Neutrophil (primary cell): Measurements from ENCODE around the gene NCKIPSD.
"Not testable (repeated sequence)": the region's sequence is repeated elsewhere in the genome, so short reads cannot be mapped to it uniquely, and the experiment has no call there.

Experiments used
- H3K27ac ChIP-seq: fragments of 200-600 bp; sonication (generic); 2 replicates; pipeline ENCODE4 v1.5.1; 2016; ENCODE audit warnings: mild to moderate bottlenecking, moderate library complexity
- H3K27me3 ChIP-seq: fragments of 200-600 bp; sonication (generic); 2 replicates; pipeline ENCODE4 v1.6.0; 2016; ENCODE audit warnings: mild to moderate bottlenecking
- H3K36me3 ChIP-seq: fragments of 200-600 bp; sonication (generic); 2 replicates; pipeline ENCODE4 v1.5.1; 2017
- H3K4me1 ChIP-seq, 2 experiments: fragments of 200-600 bp in 1 of 2; sonication (generic) in 1 of 2; 1 replicate in 1 of 2; 2 replicates in 1 of 2; pipeline versions ENCODE4 v1.5.1 to v1.6.1; 2013 to 2016; ENCODE audit warnings: low read depth in 1 of 2, low read length in 1 of 2, mild to moderate bottlenecking in 1 of 2, moderate library complexity in 1 of 2; ENCODE audit not compliant: control insufficient read depth in 1 of 2, insufficient read depth in 1 of 2
- H3K4me3 ChIP-seq, 2 experiments: fragments of 200-600 bp in 1 of 2; sonication (generic) in 1 of 2; 1 replicate in 1 of 2; 2 replicates in 1 of 2; pipeline ENCODE4 v1.5.1; 2013 to 2016; ENCODE audit warnings: low read depth in 1 of 2, low read length in 1 of 2, mild to moderate bottlenecking in 1 of 2, moderate library complexity in 1 of 2
- H3K9me3 ChIP-seq: fragments of 200-600 bp; sonication (generic); 2 replicates; pipeline ENCODE4 v1.5.1; 2016
- TF ChIP-seq, protein P1 (sequence below): fragments of 200-600 bp; sonication (generic); IDR thresholded peaks from 2 replicates; pipeline ENCODE4 v1.5.1; 2016; ENCODE audit warnings: antibody characterized with exemption

The NCKIPSD gene

DNA sequence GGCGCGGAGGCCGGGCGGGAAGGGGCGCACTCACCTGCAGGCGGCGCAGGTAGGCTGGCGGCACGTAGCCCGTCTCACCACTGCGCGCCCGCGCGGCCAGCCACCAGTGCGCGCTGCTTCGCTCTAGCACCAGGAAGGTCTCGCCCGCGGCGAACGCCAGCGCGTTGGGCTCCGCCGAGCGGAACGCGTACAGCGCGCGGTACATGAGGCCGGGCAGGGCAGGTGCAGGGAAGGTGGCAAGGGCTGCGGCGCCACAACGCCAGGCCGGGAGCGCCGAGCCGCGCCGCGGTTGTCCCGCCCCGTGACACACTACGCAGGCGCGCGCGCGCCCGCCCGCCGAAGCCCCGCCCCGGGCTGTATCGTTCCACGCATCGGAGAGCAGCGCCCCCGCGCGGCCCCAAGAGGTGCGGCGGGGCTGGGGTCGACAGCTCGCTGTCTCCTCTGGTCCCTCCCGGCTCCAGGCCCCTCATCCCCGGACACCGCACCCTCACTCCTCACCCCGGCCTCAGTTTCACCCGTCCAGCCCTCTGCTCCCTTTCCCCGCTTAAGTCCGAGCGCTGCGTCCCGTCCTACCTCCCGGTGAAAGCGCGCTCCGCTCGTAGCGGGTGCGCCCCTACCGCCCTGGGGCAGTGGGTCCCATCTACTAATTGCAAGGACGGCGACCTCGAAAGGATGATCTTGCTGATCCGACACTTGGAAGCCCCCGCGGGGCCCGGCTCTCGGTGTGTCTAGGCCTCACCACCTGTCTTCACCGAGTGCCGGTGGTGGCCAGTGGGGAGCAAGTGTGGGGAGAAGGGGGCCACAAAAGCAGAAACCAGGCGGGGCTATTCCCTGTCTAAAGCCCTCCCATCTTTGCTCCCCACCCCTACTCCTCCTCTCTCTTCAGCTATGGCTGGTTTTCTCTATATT lies at the start of gene NCKIPSD:
Gene NCKIPSD, minus strand, starts transcription at position 313 of the 909 bp plus-strand sequence. Its CDS starts 108 bp downstream, at position 205.
- peaks cover 51% of the 10 kb centered on the region for H3K36me3 ChIP-seq
- H3K4me3 ChIP-seq = peak within 1 kb of the TSS; percentile 69 to 98
- peaks cover 14 to 20% of the 10 kb centered on the region in 2 experiments for H3K4me1 ChIP-seq
- TF ChIP-seq, protein P1, sequence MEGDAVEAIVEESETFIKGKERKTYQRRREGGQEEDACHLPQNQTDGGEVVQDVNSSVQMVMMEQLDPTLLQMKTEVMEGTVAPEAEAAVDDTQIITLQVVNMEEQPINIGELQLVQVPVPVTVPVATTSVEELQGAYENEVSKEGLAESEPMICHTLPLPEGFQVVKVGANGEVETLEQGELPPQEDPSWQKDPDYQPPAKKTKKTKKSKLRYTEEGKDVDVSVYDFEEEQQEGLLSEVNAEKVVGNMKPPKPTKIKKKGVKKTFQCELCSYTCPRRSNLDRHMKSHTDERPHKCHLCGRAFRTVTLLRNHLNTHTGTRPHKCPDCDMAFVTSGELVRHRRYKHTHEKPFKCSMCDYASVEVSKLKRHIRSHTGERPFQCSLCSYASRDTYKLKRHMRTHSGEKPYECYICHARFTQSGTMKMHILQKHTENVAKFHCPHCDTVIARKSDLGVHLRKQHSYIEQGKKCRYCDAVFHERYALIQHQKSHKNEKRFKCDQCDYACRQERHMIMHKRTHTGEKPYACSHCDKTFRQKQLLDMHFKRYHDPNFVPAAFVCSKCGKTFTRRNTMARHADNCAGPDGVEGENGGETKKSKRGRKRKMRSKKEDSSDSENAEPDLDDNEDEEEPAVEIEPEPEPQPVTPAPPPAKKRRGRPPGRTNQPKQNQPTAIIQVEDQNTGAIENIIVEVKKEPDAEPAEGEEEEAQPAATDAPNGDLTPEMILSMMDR = peak; percentile 96
- peak within 1 kb of the TSS; percentile 75 for H3K27ac ChIP-seq
- no peaks in the 10 kb centered on the region for H3K27me3 ChIP-seq
- H3K9me3 ChIP-seq = no peaks in the 10 kb centered on the region

DNA sequence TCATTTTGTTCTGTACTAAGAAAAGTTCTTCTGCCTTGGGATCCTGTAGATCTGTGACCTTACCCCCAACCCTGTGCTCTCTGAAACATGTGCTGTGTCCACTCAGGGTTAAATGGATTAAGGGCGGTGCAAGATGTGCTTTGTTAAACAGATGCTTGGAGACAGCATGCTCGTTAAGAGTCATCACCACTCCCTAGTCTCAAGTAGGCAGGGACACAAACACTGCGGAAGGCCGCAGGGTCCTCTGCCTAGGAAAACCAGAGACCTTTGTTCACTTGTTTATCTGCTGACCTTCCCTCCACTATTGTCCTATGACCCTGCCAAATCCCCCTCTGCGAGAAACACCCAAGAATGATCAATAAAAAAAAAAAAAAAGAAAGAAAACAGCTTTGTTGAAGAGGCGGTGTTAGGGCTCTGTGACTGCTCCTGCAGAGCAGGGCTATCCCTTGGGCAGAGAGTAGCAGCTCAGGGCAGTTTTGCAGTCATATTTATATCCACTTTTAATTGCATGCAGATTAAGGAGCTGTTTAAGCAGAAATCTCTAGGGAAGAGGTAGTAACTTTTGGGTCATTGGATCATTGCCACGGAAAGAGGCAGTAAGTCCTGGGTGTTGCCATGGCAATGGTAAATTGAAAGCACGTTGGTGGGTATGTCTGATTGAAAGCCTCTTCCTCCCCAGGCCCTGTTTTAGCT lies 49.5 kb upstream of the NCKIPSD start:
- H3K4me1 ChIP-seq = peaks cover 18 to 23% of the 10 kb centered on the region in 2 experiments
- not testable (repeated sequence) for H3K36me3 ChIP-seq, H3K9me3 ChIP-seq, H3K27me3 ChIP-seq, H3K27ac ChIP-seq, H3K4me3 ChIP-seq

DNA sequence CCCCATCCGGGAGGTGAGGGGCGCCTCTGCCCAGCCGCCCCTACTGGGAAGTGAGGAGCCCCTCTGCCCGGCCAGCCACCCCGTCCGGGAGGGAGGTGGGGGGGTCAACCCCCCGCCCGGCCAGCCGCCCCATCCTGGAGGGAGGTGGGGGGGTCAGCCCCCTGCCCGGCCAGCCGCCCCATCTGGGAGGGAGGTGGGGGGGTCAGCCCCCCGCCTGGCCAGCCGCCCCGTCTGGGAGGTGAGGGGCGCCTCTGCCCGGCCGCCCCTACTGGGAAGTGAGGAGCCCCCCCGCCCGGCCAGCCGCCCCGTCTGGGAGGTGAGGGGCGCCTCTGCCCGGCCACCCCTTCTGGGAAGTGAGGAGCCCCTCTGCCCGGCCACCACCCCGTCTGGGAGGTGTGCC lies 48.8 kb upstream of the NCKIPSD start:
- H3K36me3 ChIP-seq, H3K9me3 ChIP-seq, H3K27ac ChIP-seq, H3K27me3 ChIP-seq, H3K4me3 ChIP-seq: not testable (repeated sequence)
- peaks cover 18 to 19% of the 10 kb centered on the region in 2 experiments for H3K4me1 ChIP-seq

DNA sequence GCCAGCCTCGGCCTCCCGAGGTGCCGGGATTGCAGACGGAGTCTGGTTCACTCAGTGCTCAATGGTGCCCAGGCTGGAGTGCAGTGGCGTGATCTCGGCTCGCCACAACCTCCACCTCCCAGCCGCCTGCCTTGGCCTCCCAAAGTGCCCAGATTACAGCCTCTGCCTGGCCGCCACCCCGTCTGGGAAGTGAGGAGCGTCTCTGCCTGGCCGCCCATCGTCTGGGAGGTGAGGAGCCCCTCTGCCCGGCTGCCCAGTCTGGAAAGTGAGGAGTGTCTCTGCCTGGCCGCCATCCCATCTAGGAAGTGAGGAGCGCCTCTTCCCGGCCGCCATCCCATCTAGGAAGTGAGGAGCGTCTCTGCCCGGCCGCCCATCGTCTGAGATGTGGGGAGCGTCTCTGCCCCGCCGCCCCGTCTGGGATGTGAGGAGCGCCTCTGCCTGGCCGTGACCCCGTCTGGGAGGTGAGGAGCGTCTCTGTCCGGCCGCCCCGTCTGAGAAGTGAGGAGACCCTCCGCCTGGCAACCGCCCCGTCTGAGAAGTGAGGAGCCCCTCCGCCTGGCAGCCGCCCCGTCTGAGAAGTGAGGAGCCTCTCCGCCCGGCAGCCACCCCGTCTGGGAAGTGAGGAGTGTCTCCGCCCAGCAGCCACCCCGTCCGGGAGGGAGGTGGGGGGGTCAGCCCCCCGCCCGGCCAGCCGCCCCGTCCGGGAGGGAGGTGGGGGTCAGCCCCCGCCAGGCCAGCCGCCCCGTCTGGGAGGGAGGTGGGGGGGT lies 48.2 kb upstream of the NCKIPSD start:
- H3K4me1 ChIP-seq = peaks cover 18 to 19% of the 10 kb centered on the region in 2 experiments
- H3K27ac ChIP-seq, H3K36me3 ChIP-seq, H3K9me3 ChIP-seq, H3K4me3 ChIP-seq, H3K27me3 ChIP-seq: not testable (repeated sequence)

DNA sequence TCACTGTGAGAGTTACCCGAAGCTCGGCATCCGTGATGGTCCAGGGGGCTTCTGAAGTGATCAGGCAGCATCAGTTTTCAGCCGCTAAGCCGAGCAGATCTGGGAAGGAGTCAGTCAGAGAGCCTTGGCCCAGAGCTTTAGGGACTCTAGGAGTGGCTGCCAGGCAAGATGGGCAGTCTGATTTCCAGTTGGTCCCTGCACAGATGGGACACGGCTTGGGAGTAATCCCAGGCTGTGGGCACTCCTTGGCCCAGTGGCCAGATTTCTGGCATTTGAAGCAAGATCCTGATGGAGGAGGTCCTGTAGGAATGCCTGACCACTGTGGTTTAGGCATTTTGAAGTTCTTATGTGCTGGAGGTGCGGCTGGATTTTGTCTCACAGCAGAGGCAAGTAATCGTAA lies 41.8 kb upstream of the NCKIPSD start:
- H3K27me3 ChIP-seq = no peaks in the 10 kb centered on the region
- H3K27ac ChIP-seq = no peak overlapping the region
- TF ChIP-seq, protein P1 = no peak
- H3K36me3 ChIP-seq = no peaks in the 10 kb centered on the region
- H3K4me1 ChIP-seq = no peaks in the 10 kb centered on the region
- no peaks in the 10 kb centered on the region for H3K9me3 ChIP-seq
- H3K4me3 ChIP-seq = no peak overlapping the region

DNA sequence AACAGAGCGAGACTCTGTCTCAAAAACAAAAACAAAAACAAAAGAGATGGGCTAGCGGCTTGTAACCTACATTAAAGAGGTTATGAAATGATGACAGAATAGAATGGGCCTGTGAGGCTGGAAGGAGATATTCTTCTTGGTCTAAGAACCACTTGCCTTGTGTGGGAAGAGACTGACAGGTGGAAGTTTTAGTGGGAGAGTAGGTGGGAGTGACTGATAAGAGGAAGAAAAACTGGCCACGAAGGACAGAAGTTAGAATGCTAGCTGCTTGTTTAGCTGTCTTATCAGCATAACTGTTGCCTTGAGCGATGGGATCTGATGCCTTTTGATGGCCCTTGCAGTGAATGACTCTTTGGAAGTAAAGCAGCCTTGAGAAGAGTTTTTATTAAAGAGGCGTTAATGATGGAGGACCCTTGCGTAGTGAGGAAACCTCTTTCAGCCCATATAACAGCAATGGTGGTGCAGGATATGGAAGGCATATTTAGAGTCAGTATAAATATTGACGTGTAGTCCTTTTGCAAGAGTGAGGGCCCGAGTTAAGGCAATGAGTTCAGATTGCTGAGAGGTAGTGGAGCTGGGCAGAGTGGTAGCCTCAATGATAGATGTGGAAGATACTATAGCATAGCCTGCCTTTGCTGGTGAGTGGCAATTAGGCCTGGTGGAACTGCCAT lies 39.6 kb upstream of the NCKIPSD start:
- not testable (repeated sequence) for H3K9me3 ChIP-seq, H3K4me1 ChIP-seq, H3K27me3 ChIP-seq, H3K27ac ChIP-seq, H3K4me3 ChIP-seq, H3K36me3 ChIP-seq

DNA sequence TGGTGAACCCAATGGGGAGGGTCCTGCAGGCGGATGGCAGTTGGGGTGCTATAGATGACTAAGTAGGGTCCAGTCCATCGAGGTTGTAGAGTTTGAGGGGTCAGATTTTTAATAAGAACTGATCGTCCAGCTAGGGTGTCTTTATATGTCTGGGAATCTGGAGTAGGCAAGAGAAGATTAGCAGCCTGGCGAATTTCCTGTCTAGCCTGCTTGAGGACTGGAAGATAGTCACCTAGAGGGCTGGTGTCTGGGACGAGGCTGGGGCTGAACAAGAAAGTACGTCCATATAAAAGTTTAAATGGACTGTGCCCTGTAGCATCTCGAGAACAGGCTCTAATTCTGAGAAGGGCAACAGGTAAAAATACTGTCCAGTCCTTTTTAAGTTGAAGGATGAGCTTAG lies 38.0 kb upstream of the NCKIPSD start:
- TF ChIP-seq, protein P1 = no peak
- Histone ChIP-seq H3K4me3 (no peak overlapping the region), H3K9me3 (no peaks in the 10 kb centered on the region)

DNA sequence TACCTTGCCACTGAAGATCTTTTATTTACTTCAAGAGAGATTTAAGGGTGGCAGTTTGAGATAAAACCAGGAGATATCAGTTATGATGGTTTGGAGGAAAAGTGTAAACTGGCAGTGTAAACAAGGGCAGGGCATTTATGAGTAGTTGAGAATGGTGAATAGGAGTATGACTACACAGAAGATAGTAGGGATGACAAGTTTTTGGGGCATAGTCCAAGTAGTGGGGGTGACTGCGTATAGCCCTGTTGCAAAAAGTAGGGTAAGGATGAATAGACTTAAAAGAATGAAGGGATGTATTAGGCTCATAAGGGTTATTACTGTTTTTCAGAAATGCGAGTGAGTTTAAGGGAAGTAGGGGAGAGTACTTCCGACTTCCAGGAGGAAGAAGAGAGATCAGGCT lies 37.6 kb upstream of the NCKIPSD start:
- not testable (repeated sequence) for H3K27ac ChIP-seq, H3K9me3 ChIP-seq, H3K36me3 ChIP-seq, H3K4me1 ChIP-seq, H3K4me3 ChIP-seq, H3K27me3 ChIP-seq

More for the DNA sequence above, 38.0 kb upstream of the NCKIPSD start:
- Histone ChIP-seq H3K36me3 (no peaks in the 10 kb centered on the region), H3K27ac (no peak overlapping the region), H3K4me1 (no peaks in the 10 kb centered on the region), H3K27me3 (no peaks in the 10 kb centered on the region)
